Measurements from ENCODE around the gene FOXG1.

- TF ChIP-seq EZH2 (IDR thresholded peaks at IDR 0.05; ENCODE audit: borderline replicate concordance, low read length) (no peak), CTCF (IDR thresholded peaks at IDR 0.05; ENCODE audit: low read length) (no peak)
Measured at GRCh38 chr14:28762955-28763326, 3.6 kb upstream of the FOXG1 start.

Data from OCI-LY1 (cell line).